ENCODE measurements around the gene IFT122. TPM values are rescaled to one million over a fixed set of nuclear protein-coding genes. Genes with fewer than 3 reads are reported as not detected.

IFT122 gene
- total RNA-seq, 1 donor from 2014 or later, result 13.7 TPM

GRCh38 chr3:129519896-129520715 is 80.1 kb downstream of the IFT122 start:
- Mint-ChIP-seq H3K9me3 (no peaks in the 10 kb centered on the region), H3K27ac (no peak overlapping the region), H3K4me3 (no peak overlapping the region), H3K27me3 (no peaks in the 10 kb centered on the region), H3K4me1 (no peaks in the 10 kb centered on the region), H3K36me3 (ENCODE audit: low read depth) (peaks cover 2% of the 10 kb centered on the region)
- intact Hi-C loops (cut with micrococcal nuclease), result no loop called here
- no peak for DNase-seq

GRCh38 chr3:129520960-129521359 is 80.9 kb downstream of the IFT122 start:
- peaks cover 2% of the 10 kb centered on the region for H3K36me3 Mint-ChIP-seq (ENCODE audit: low read depth)
- no peak overlapping the region for H3K4me3 Mint-ChIP-seq
- DNase-seq, result no peak
- intact Hi-C loops (cut with micrococcal nuclease), result no loop called here
- no peaks in the 10 kb centered on the region for H3K4me1 Mint-ChIP-seq
- no peaks in the 10 kb centered on the region for H3K27me3 Mint-ChIP-seq
- no peak overlapping the region for H3K27ac Mint-ChIP-seq
- H3K9me3 Mint-ChIP-seq, result no peaks in the 10 kb centered on the region

- H3K27me3 Mint-ChIP-seq, result no peaks in the 10 kb centered on the region
- peaks cover 2% of the 10 kb centered on the region for H3K36me3 Mint-ChIP-seq (ENCODE audit: low read depth)
- no peaks in the 10 kb centered on the region for H3K4me1 Mint-ChIP-seq
- intact Hi-C loops (cut with micrococcal nuclease), result no loop called here
- no peak for DNase-seq
- no peaks in the 10 kb centered on the region for H3K9me3 Mint-ChIP-seq
- no peak overlapping the region for H3K27ac Mint-ChIP-seq
- H3K4me3 Mint-ChIP-seq, result no peak overlapping the region
These were observed 81.6 kb downstream of the IFT122 start for GRCh38 chr3:129521611-129522010.

GRCh38 chr3:129522953-129523352 is 82.9 kb downstream of the IFT122 start:
- Mint-ChIP-seq H3K4me1 (no peaks in the 10 kb centered on the region), H3K27me3 (no peaks in the 10 kb centered on the region)

GRCh38 chr3:129524081-129524480 is 84.1 kb downstream of the IFT122 start:
- Mint-ChIP-seq H3K27ac (no peak overlapping the region), H3K4me1 (no peaks in the 10 kb centered on the region), H3K9me3 (no peaks in the 10 kb centered on the region), H3K36me3 (ENCODE audit: low read depth) (no peaks in the 10 kb centered on the region), H3K27me3 (no peaks in the 10 kb centered on the region), H3K4me3 (no peak overlapping the region)
- intact Hi-C loops (cut with micrococcal nuclease), result no loop called here
- DNase-seq, result no peak

More at GRCh38 chr3:129522953-129523352, 82.9 kb downstream of the IFT122 start:
- intact Hi-C loops (cut with micrococcal nuclease), result no loop called here
- no peak for DNase-seq
- Mint-ChIP-seq H3K9me3 (no peaks in the 10 kb centered on the region), H3K4me3 (no peak overlapping the region), H3K36me3 (ENCODE audit: low read depth) (no peaks in the 10 kb centered on the region), H3K27ac (no peak overlapping the region)

- intact Hi-C loops (cut with micrococcal nuclease), result no loop called here
- H3K4me1 Mint-ChIP-seq, result no peaks in the 10 kb centered on the region
- H3K36me3 Mint-ChIP-seq (ENCODE audit: low read depth), result no peaks in the 10 kb centered on the region
- no peak overlapping the region for H3K4me3 Mint-ChIP-seq
- DNase-seq, result no peak
- H3K9me3 Mint-ChIP-seq, result no peaks in the 10 kb centered on the region
- no peak overlapping the region for H3K27ac Mint-ChIP-seq
- H3K27me3 Mint-ChIP-seq, result no peaks in the 10 kb centered on the region
These were observed 85.4 kb downstream of the IFT122 start for GRCh38 chr3:129525341-129525968.

- intact Hi-C loops (cut with micrococcal nuclease), result no loop called here
- Mint-ChIP-seq H3K4me3 (no peak overlapping the region), H3K27ac (no peak overlapping the region), H3K27me3 (no peaks in the 10 kb centered on the region), H3K9me3 (no peaks in the 10 kb centered on the region), H3K36me3 (ENCODE audit: low read depth) (no peaks in the 10 kb centered on the region), H3K4me1 (no peaks in the 10 kb centered on the region)
- DNase-seq, result no peak
These were observed 86.3 kb downstream of the IFT122 start for GRCh38 chr3:129526121-129526900.

- Mint-ChIP-seq H3K9me3 (no peaks in the 10 kb centered on the region), H3K27ac (no peak overlapping the region), H3K4me3 (no peak overlapping the region), H3K27me3 (no peaks in the 10 kb centered on the region), H3K36me3 (ENCODE audit: low read depth) (no peaks in the 10 kb centered on the region), H3K4me1 (no peaks in the 10 kb centered on the region)
- intact Hi-C loops (cut with micrococcal nuclease), result no loop called here
- no peak for DNase-seq
These were observed 87.2 kb downstream of the IFT122 start for GRCh38 chr3:129527262-129527661.

GRCh38 chr3:129528589-129529100 is 88.6 kb downstream of the IFT122 start, which contains the start of gene RHO:
Gene RHO (plus strand): TSS chr3:129528639. CDS start chr3:129528734, 95 bp downstream.
- no peak within 1 kb of the TSS for H3K27ac Mint-ChIP-seq
- no peaks in the 10 kb centered on the region for H3K36me3 Mint-ChIP-seq (ENCODE audit: low read depth)
- no peaks in the 10 kb centered on the region for H3K27me3 Mint-ChIP-seq
- H3K9me3 Mint-ChIP-seq, result no peaks in the 10 kb centered on the region
- intact Hi-C loops (cut with micrococcal nuclease), result no loop called here
- no peak for DNase-seq
- H3K4me1 Mint-ChIP-seq, result no peaks in the 10 kb centered on the region
- H3K4me3 Mint-ChIP-seq, result no peak within 1 kb of the TSS

GRCh38 chr3:129529436-129530210 is 89.6 kb downstream of the IFT122 start:
- no peak for DNase-seq
- Mint-ChIP-seq H3K36me3 (ENCODE audit: low read depth) (no peaks in the 10 kb centered on the region), H3K27me3 (no peaks in the 10 kb centered on the region), H3K9me3 (no peaks in the 10 kb centered on the region), H3K27ac (no peak overlapping the region), H3K4me3 (no peak overlapping the region), H3K4me1 (no peaks in the 10 kb centered on the region)
- intact Hi-C loops (cut with micrococcal nuclease), result no loop called here

GRCh38 chr3:129530251-129530791 is 90.3 kb downstream of the IFT122 start:
- no peak overlapping the region for H3K27ac Mint-ChIP-seq
- no peaks in the 10 kb centered on the region for H3K9me3 Mint-ChIP-seq
- H3K4me1 Mint-ChIP-seq, result no peaks in the 10 kb centered on the region
- H3K4me3 Mint-ChIP-seq, result no peak overlapping the region
- intact Hi-C loops (cut with micrococcal nuclease), result no loop called here
- no peaks in the 10 kb centered on the region for H3K27me3 Mint-ChIP-seq
- DNase-seq, result no peak
- no peaks in the 10 kb centered on the region for H3K36me3 Mint-ChIP-seq (ENCODE audit: low read depth)

GRCh38 chr3:129530821-129531220 is 90.8 kb downstream of the IFT122 start:
- no peak overlapping the region for H3K27ac Mint-ChIP-seq
- H3K36me3 Mint-ChIP-seq (ENCODE audit: low read depth), result no peaks in the 10 kb centered on the region
- H3K9me3 Mint-ChIP-seq, result no peaks in the 10 kb centered on the region
- intact Hi-C loops (cut with micrococcal nuclease), result no loop called here
- no peaks in the 10 kb centered on the region for H3K4me1 Mint-ChIP-seq
- H3K4me3 Mint-ChIP-seq, result no peak overlapping the region
- no peaks in the 10 kb centered on the region for H3K27me3 Mint-ChIP-seq
- no peak for DNase-seq

GRCh38 chr3:129531699-129532098 is 91.7 kb downstream of the IFT122 start:
- H3K36me3 Mint-ChIP-seq (ENCODE audit: low read depth), result no peaks in the 10 kb centered on the region
- no peak for DNase-seq
- no peaks in the 10 kb centered on the region for H3K4me1 Mint-ChIP-seq
- H3K27ac Mint-ChIP-seq, result no peak overlapping the region
- intact Hi-C loops (cut with micrococcal nuclease), result no loop called here
- H3K4me3 Mint-ChIP-seq, result no peak overlapping the region
- H3K27me3 Mint-ChIP-seq, result no peaks in the 10 kb centered on the region
- no peaks in the 10 kb centered on the region for H3K9me3 Mint-ChIP-seq
